Adrenal gland (tissue), 12 donors: ENCODE results near the gene MRC2. TPM values are rescaled to one million over a fixed set of nuclear protein-coding genes. Genes with fewer than 3 reads are reported as not detected.
A peak's percentile ranks its signal among the peaks of the same experiment; 100 is the strongest.
"Not testable (repeated sequence)": the region's sequence is repeated elsewhere in the genome, so short reads cannot be mapped to it uniquely, and the experiment has no call there.

Experiments
- DNase-seq, 7 donors: peaks; one replicate each; pipeline ENCODE4 v3.0.0-alpha.2; 2019 to 2020
- H3K27ac ChIP-seq, 5 donors: fragments of 200-600 bp; sonication (generic) in 4 of 5; 1 replicate in 3 of 5; 2 replicates in 2 of 5; pipeline versions ENCODE4 v1.5.1 to v1.8.0; 2016 to 2020; ENCODE audit warnings: mild to moderate bottlenecking in 1 of 5
- H3K27me3 ChIP-seq: fragments of 200-600 bp; 2 replicates; pipeline ENCODE4 v1.8.0; 2021
- H3K36me3 ChIP-seq, 2 donors: fragments of 200-600 bp; replicated peaks in 1 of 2; 1 replicate in 1 of 2; 2 replicates in 1 of 2; pipeline versions ENCODE4 v1.5.1 to v1.8.0; 2018 to 2022
- H3K4me1 ChIP-seq, 2 donors: fragments of 200-600 bp; replicated peaks in 1 of 2; 1 replicate in 1 of 2; 2 replicates in 1 of 2; pipeline versions ENCODE4 v1.5.1 to v1.8.0; 2018 to 2021
- H3K4me3 ChIP-seq, 4 donors: fragments of 200-600 bp; sonication (generic) in 3 of 4; one replicate each; pipeline ENCODE4 v1.5.1; 2016 to 2018
- H3K9me3 ChIP-seq, 3 donors: fragments of 200-600 bp; sonication (generic) in 1 of 3; replicated peaks in 1 of 3; 1 replicate in 2 of 3; 2 replicates in 1 of 3; pipeline versions ENCODE4 v1.5.1 to v1.8.0; 2016 to 2021
- CTCF ChIP-seq, 6 experiments: fragments of 450-650 bp in 4 of 6; fragments of 200-600 bp in 2 of 6; sonication (generic) in 1 of 6; IDR thresholded peaks; 1 replicate in 5 of 6; 2 replicates in 1 of 6; pipeline versions ENCODE4 v1.5.1 to v1.8.0; 2016 to 2021; ENCODE audit warnings: antibody characterized with exemption in 6 of 6, mild to moderate bottlenecking in 2 of 6, moderate library complexity in 1 of 6
- POLR2A ChIP-seq, 2 donors: fragments of 450-650 bp; IDR thresholded peaks; one replicate each; pipeline ENCODE4 v1.6.1; 2017; ENCODE audit warnings: antibody characterized with exemption in 2 of 2, mild to moderate bottlenecking in 2 of 2, moderate library complexity in 1 of 2
- WGBS, 4 donors: extraction: QIAGEN DNeasy Blood & Tissue Kit in 2 of 4; methylation state at CpG; one replicate each; pipeline versions ENCODE4 v1.1.5 to v1.1.7; 2013 to 2017; 5-methylcytosine and 5-hydroxymethylcytosine counted together
- intact Hi-C, 2 donors: fragments of 100-400 bp; cut with DNase I; formaldehyde crosslinking; loops; one replicate each; pipeline versions ENCODE4 v1.14.1 to v1.15.0; 2022 to 2023
- polyA plus RNA-seq, 3 donors: library from polyadenylated mRNA; stranded (reverse); fragments of 200-250 nt in 2 of 3; fragments of 350-450 nt in 1 of 3; fragmentation: Illumina TruSeq in 1 of 3; extraction: RNeasy Lipid Tissue Mini Kit (QIAGEN cat#74804) in 1 of 3; gene quantifications; one replicate each; pipeline ENCODE4 v1.2.3, GENCODE V29; 2013 to 2014
- total RNA-seq, 9 donors: library from RNA; depleted of rRNA in 4 of 9; stranded (reverse); fragments of >200 nt in 4 of 9; fragments of 120-200 nt in 1 of 9; fragmentation: NEBNext Ultra II Directional in 1 of 9; extraction: Animal tissue kit (Norgen Biotek cat#: 25700) in 1 of 9; gene quantifications; one replicate each; pipeline versions ENCODE4 v1.1.0 to v1.2.4, GENCODE V29; 2013 to 2023
- donor health status: healthy with polysubstance abuse.
- donor health status: Bipolar disorder and iron deficiency.
- donor health status: DM: yes; HTN: yes; CAD: no.
- donor health status: DM: no; HTN: no; CAD: no.
- donor health status: DM: no; HTN: no; CAD: no.
- donor health status: DM: yes; HTN: yes; CAD: no.

MRC2 gene
- total and polyA plus RNA-seq, 12 donors: 5.2 to 68.3 (median 29.6) TPM

GRCh38 chr17:62692159-62692651, 64.7 kb downstream of the MRC2 start:
- 91 to 95% (median 92%) methylated on average over 17 to 20 of the region's 20 CpGs for WGBS, 4 donors
- DNase-seq: no peak
- Histone ChIP-seq H3K36me3 (no peaks in the 10 kb centered on the region), H3K27ac (no peak overlapping the region), H3K9me3 (no peaks in the 10 kb centered on the region), H3K27me3 (no peaks in the 10 kb centered on the region), H3K4me3 (no peak overlapping the region), H3K4me1 (no peaks in the 10 kb centered on the region)
- TF ChIP-seq CTCF (IDR thresholded peaks at IDR 0.05): no peak
- TF ChIP-seq POLR2A (IDR thresholded peaks at IDR 0.05): no peak
- intact Hi-C loops: no loop called here

- no peak for TF ChIP-seq POLR2A (IDR thresholded peaks at IDR 0.05)
- peak in 3 of 6 experiments; percentile 27 to 35 (median 30) for TF ChIP-seq CTCF (IDR thresholded peaks at IDR 0.05)
- Histone ChIP-seq H3K36me3 (no peaks in the 10 kb centered on the region), H3K27ac (no peak overlapping the region), H3K4me3 (no peak overlapping the region), H3K9me3 (no peaks in the 10 kb centered on the region), H3K27me3 (no peaks in the 10 kb centered on the region), H3K4me1 (no peaks in the 10 kb centered on the region)
- intact Hi-C loops: no loop called here
- 82 to 85% (median 85%) methylated on average over 5 to 14 of the region's 14 CpGs for WGBS, 4 donors
- no peak for DNase-seq
These were observed 65.4 kb downstream of the MRC2 start for GRCh38 chr17:62692721-62693431.

GRCh38 chr17:62693616-62694409, 66.3 kb downstream of the MRC2 start:
- H3K27me3 ChIP-seq: no peaks in the 10 kb centered on the region
- H3K9me3 ChIP-seq: no peaks in the 10 kb centered on the region
- peak overlapping the region in 1 of 5 donors; percentile 72 for H3K27ac ChIP-seq
- DNase-seq: peak in 1 of 7 donors; percentile 12
- H3K4me3 ChIP-seq: no peak overlapping the region
- intact Hi-C loops: no loop called here
- TF ChIP-seq CTCF (IDR thresholded peaks at IDR 0.05): no peak
- 78 to 85% (median 80%) methylated on average over 10 to 19 of the region's 19 CpGs for WGBS, 4 donors
- H3K4me1 ChIP-seq: no peaks in the 10 kb centered on the region
- no peaks in the 10 kb centered on the region for H3K36me3 ChIP-seq

- H3K9me3 ChIP-seq, DNase-seq, H3K4me3 ChIP-seq, H3K27me3 ChIP-seq, H3K4me1 ChIP-seq, H3K36me3 ChIP-seq, intact Hi-C loops: not testable (repeated sequence)
- peak overlapping the region in 1 of 5 donors; percentile 66 for H3K27ac ChIP-seq
- WGBS, 4 donors: 88 to 100% (median 91%) methylated on average over 1 to 5 of the region's 5 CpGs
These were observed 67.7 kb downstream of the MRC2 start for GRCh38 chr17:62695093-62695738.
